Mucosa of descending colon (tissue), 3 donors: Measurements from ENCODE around the gene TMEM52B. TPM values are rescaled to one million over a fixed set of nuclear protein-coding genes. Genes with fewer than 3 reads are reported as not detected.
A peak's percentile ranks its signal among the peaks of the same experiment; 100 is the strongest.

ENCODE experiments used
- ATAC-seq: fragments of 200-7000 bp; cut with Tn5 transposase; one replicate; pipeline ENCODE4 v1.9.1; 2020; ENCODE audit warnings: mild to moderate bottlenecking, moderate library complexity
- DNase-seq, 3 donors: peaks; one replicate each; pipeline ENCODE4 v3.0.0-alpha.2; 2020
- H3K36me3 ChIP-seq: fragments of 200-600 bp; one replicate; pipeline ENCODE4 v1.8.0; 2021; ENCODE audit warnings: low read depth, mild to moderate bottlenecking
- H3K4me1 ChIP-seq: fragments of 200-600 bp; one replicate; pipeline ENCODE4 v1.8.0; 2021; ENCODE audit warnings: low read depth, mild to moderate bottlenecking
- H3K4me3 ChIP-seq: fragments of 200-600 bp; one replicate; pipeline ENCODE4 v1.8.0; 2021; ENCODE audit warnings: mild to moderate bottlenecking
- H3K9me3 ChIP-seq: fragments of 200-600 bp; one replicate; pipeline ENCODE4 v1.8.0; 2021; ENCODE audit warnings: mild to moderate bottlenecking
- CTCF ChIP-seq: fragments of 200-600 bp; IDR thresholded peaks from one replicate; pipeline ENCODE4 v1.8.0; 2022; ENCODE audit warnings: antibody characterized with exemption, mild to moderate bottlenecking
- intact Hi-C, 2 donors: fragments of 100-400 bp; cut with DNase I in 1 of 2; cut with micrococcal nuclease in 1 of 2; formaldehyde crosslinking; loops; one replicate each; pipeline versions ENCODE4 v1.11.0 to v1.11.1; 2022; cut with DNase I, micrococcal nuclease
- total RNA-seq, 3 donors: library from RNA; stranded (reverse); fragmentation: NEBNext Ultra II Directional in 2 of 3; extraction: Animal tissue kit (Norgen Biotek cat#: 25700) in 2 of 3; gene quantifications; one replicate each; pipeline versions ENCODE4 v1.2.1 to v1.2.4, GENCODE V29; 2021 to 2023
- donor health status: DM: no; HTN: no; CAD: no; lungs with moderate emphysema.
- donor health status: DM: no; HTN: no; CAD: no.
- donor health status: DM: no; HTN: yes; CAD: no.

The TMEM52B gene
- total RNA-seq, 3 donors from 2014 or later = 0.10 TPM; not detected in 2

- intact Hi-C loops = loop anchor here in 1 of 2 donors (10.0 kb wide), 1 partner anchor 330 kb away; no protein-coding TSS in a partner anchor
- DNase-seq = no peak
- no peak for TF ChIP-seq CTCF
- Histone ChIP-seq H3K4me1 (no peaks in the 10 kb centered on the region), H3K4me3 (no peak overlapping the region), H3K9me3 (peaks cover 5% of the 10 kb centered on the region), H3K36me3 (no peaks in the 10 kb centered on the region)
- ATAC-seq = no peak
Observed at GRCh38 chr12:10234562-10234961, 55.7 kb downstream of the TMEM52B start.

GRCh38 chr12:10235761-10236631 lies 57.2 kb downstream of the TMEM52B start:
- DNase-seq = peak in 1 of 3 donors; percentile 43

GRCh38 chr12:10236720-10237119 lies 57.9 kb downstream of the TMEM52B start:
- H3K4me1 ChIP-seq = no peaks in the 10 kb centered on the region
- intact Hi-C loops = loop anchor here (5.0 to 10.0 kb wide), 2 partner anchors 326 to 328 kb away; no protein-coding TSS in a partner anchor
- ATAC-seq = no peak

More at GRCh38 chr12:10235761-10236631, 57.2 kb downstream of the TMEM52B start:
- intact Hi-C loops = loop anchor here (5.0 to 10.0 kb wide), 2 partner anchors 326 to 329 kb away; no protein-coding TSS in a partner anchor
- H3K9me3 ChIP-seq = peaks cover 5% of the 10 kb centered on the region
- H3K4me1 ChIP-seq = no peaks in the 10 kb centered on the region
- TF ChIP-seq CTCF = peak; percentile 75
- no peaks in the 10 kb centered on the region for H3K36me3 ChIP-seq
- H3K4me3 ChIP-seq = no peak overlapping the region
- ATAC-seq = peak; percentile 73

DNA sequence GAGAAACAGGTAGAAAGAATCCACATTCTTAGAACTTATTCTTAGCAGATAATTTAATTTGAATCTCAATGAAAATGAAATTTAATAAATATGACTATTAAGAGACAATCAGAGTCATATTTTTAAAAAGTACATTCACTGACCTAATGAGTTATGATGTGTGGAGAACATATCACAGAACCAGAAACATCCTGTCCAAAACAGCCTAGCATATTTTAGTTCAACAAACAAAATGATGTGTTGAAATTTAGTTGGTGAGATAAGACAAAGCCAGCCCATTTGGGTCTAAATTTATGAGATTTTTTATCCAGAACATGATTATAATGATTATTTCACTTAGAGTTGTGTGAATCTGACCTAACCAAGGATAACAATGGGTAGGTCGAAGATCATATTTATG lies 59.7 kb downstream of the TMEM52B start:
- no peaks in the 10 kb centered on the region for H3K4me1 ChIP-seq
- intact Hi-C loops = loop anchor here (5.0 to 10.0 kb wide), 2 partner anchors 324 to 326 kb away; no protein-coding TSS in a partner anchor
- peaks cover 5% of the 10 kb centered on the region for H3K9me3 ChIP-seq
- H3K4me3 ChIP-seq = no peak overlapping the region
- H3K36me3 ChIP-seq = no peaks in the 10 kb centered on the region
- DNase-seq = no peak
- TF ChIP-seq CTCF = no peak
- ATAC-seq = no peak

More at GRCh38 chr12:10236720-10237119, 57.9 kb downstream of the TMEM52B start:
- no peak for DNase-seq
- no peaks in the 10 kb centered on the region for H3K36me3 ChIP-seq
- peaks cover 5% of the 10 kb centered on the region for H3K9me3 ChIP-seq
- H3K4me3 ChIP-seq = no peak overlapping the region
- TF ChIP-seq CTCF = no peak

GRCh38 chr12:10241290-10241689 lies 62.5 kb downstream of the TMEM52B start:
- TF ChIP-seq CTCF = no peak
- Histone ChIP-seq H3K36me3 (no peaks in the 10 kb centered on the region), H3K4me3 (no peak overlapping the region), H3K4me1 (no peaks in the 10 kb centered on the region), H3K9me3 (no peaks in the 10 kb centered on the region)
- DNase-seq = no peak
- intact Hi-C loops = no loop called here
- no peak for ATAC-seq

Other genes with a start within 250 kb of the TMEM52B start
- gene CLEC2A, start 246.7 kb upstream of the TMEM52B start, total RNA-seq = not detected
- 1 to 10 TPM in 1 of 3 donors, under 1 TPM in 2; 0.41 to 2.6 (median 0.89) TPM for gene CLEC12A, start 207.6 kb upstream of the TMEM52B start, total RNA-seq
- gene CLEC1B, start 179.9 kb upstream of the TMEM52B start, total RNA-seq = not detected
- gene CLEC12B, start 168.4 kb upstream of the TMEM52B start, total RNA-seq = not detected
- gene CLEC9A, start 148.3 kb upstream of the TMEM52B start, total RNA-seq = under 1 TPM in 2 of 3 donors, not detected in 1; 0.39 to 0.47 TPM
- 1 to 10 TPM in 2 of 3 donors, under 1 TPM in 1; 0.67 to 2.8 (median 1.2) TPM for gene CLEC1A, start 80.0 kb upstream of the TMEM52B start, total RNA-seq
- 10 to 100 TPM in 1 of 3 donors, 1 to 10 TPM in 2; 3.1 to 12.0 (median 6.3) TPM for gene CLEC7A, start 48.8 kb upstream of the TMEM52B start, total RNA-seq
- under 1 TPM in 1 of 3 donors, not detected in 2; 0.63 TPM for gene OLR1, start 6.9 kb upstream of the TMEM52B start, total RNA-seq
- gene GABARAPL1, start 33.8 kb downstream of the TMEM52B start, total RNA-seq = 10 to 100 TPM; 34.4 to 93.4 (median 41.0) TPM
- gene KLRD1, start 128.8 kb downstream of the TMEM52B start, total RNA-seq = 1 to 10 TPM; 2.3 to 3.7 (median 3.6) TPM
- gene KLRK1, start 211.0 kb downstream of the TMEM52B start, total RNA-seq = 1 to 10 TPM; 3.9 to 4.5 (median 4.4) TPM
- 1 to 10 TPM in 2 of 3 donors, under 1 TPM in 1; 0.72 to 1.7 (median 1.4) TPM for gene KLRC4, start 230.7 kb downstream of the TMEM52B start, total RNA-seq
- gene KLRC3, start 241.6 kb downstream of the TMEM52B start, total RNA-seq = under 1 TPM; 0.54 to 0.81 (median 0.58) TPM